Liver (tissue), 3 donors: ENCODE measurements around the gene SSPN.

Source experiments
- EGR1 ChIP-seq, 2 donors: IDR thresholded peaks; 2 replicates each; pipeline ENCODE4 v1.6.1; 2016 to 2018; ENCODE audit warnings: antibody characterized with exemption in 2 of 2, low read depth in 2 of 2
- FOXA1 ChIP-seq: IDR thresholded peaks from 2 replicates; pipeline ENCODE4 v1.6.1; 2016; ENCODE audit warnings: antibody characterized with exemption
- GABPA ChIP-seq, 2 donors: IDR thresholded peaks in 1 of 2; conservative IDR thresholded peaks in 1 of 2; 2 replicates each; pipeline ENCODE4 v1.6.1; 2016; ENCODE audit warnings: antibody characterized with exemption in 2 of 2, mild to moderate bottlenecking in 1 of 2, moderate library complexity in 1 of 2
- JUND ChIP-seq, 2 donors: IDR thresholded peaks; 2 replicates each; pipeline ENCODE4 v1.6.1; 2016; ENCODE audit warnings: antibody characterized with exemption in 2 of 2
- RAD21 ChIP-seq, 2 donors: IDR thresholded peaks; 2 replicates each; pipeline ENCODE4 v1.6.1; 2016; ENCODE audit warnings: antibody characterized with exemption in 2 of 2, mild to moderate bottlenecking in 2 of 2
- RXRA ChIP-seq, 2 donors: IDR thresholded peaks; 2 replicates each; pipeline ENCODE4 v1.6.1; 2017 to 2018; ENCODE audit warnings: antibody characterized with exemption in 2 of 2, mild to moderate bottlenecking in 1 of 2
- SP1 ChIP-seq: IDR thresholded peaks from 2 replicates; pipeline ENCODE4 v1.6.1; 2018; ENCODE audit warnings: antibody characterized with exemption, mild to moderate bottlenecking
- TAF1 ChIP-seq: conservative IDR thresholded peaks from 2 replicates; pipeline ENCODE4 v1.6.1; 2016; ENCODE audit warnings: antibody characterized with exemption, mild to moderate bottlenecking
- YY1 ChIP-seq: IDR thresholded peaks from 2 replicates; pipeline ENCODE4 v1.6.1; 2016; ENCODE audit warnings: antibody characterized with exemption, mild to moderate bottlenecking
- TF ChIP-seq, protein P1 (sequence below): IDR thresholded peaks from 2 replicates; pipeline ENCODE4 v1.6.1; 2016; ENCODE audit warnings: antibody characterized with exemption
- TF ChIP-seq, protein P2 (sequence below): IDR thresholded peaks from 2 replicates; pipeline ENCODE4 v1.6.1; 2016; ENCODE audit warnings: antibody characterized with exemption
- TF ChIP-seq, protein P3 (sequence below): fragments of 150-350 bp; IDR thresholded peaks from 2 replicates; pipeline ENCODE4 v1.5.1; 2017; ENCODE audit warnings: improper control_type of control experiment, low read depth, low read length; ENCODE audit not compliant: missing input control
- TF ChIP-seq, protein P4 (sequence below): IDR thresholded peaks from 2 replicates; pipeline ENCODE4 v1.6.1; 2016; ENCODE audit warnings: antibody characterized with exemption, mild to moderate bottlenecking
- TF ChIP-seq, protein P5 (sequence below): IDR thresholded peaks from 2 replicates; pipeline ENCODE4 v1.6.1; 2016; ENCODE audit warnings: antibody characterized with exemption
- donor health status: healthy.
- donor health status: healthy.

DNA sequence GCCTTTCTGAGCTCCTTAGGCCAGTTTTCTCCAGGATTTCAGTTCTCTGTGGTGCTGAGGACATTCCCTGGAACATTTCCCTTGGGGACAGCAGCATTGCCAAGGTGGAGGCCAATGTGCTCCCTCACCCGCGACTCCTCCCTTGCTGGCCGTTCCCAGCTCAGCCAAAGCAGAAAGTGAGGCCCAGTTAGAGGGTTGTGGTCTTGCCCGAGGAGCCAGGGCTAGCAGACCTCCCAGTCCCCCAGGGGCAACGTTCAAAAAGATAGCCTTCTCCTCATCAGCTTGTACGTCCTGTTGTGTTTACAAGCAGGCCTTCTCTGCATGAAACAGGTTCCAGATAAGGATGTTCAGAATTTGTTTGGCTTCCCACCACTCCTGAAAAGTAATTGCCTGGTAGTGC lies 78.4 kb downstream of the SSPN start:
- TF ChIP-seq, protein P1, sequence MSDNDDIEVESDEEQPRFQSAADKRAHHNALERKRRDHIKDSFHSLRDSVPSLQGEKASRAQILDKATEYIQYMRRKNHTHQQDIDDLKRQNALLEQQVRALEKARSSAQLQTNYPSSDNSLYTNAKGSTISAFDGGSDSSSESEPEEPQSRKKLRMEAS, result no peak
- TF ChIP-seq, protein P2, sequence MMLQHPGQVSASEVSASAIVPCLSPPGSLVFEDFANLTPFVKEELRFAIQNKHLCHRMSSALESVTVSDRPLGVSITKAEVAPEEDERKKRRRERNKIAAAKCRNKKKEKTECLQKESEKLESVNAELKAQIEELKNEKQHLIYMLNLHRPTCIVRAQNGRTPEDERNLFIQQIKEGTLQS, result no peak
- TF ChIP-seq, protein P3, sequence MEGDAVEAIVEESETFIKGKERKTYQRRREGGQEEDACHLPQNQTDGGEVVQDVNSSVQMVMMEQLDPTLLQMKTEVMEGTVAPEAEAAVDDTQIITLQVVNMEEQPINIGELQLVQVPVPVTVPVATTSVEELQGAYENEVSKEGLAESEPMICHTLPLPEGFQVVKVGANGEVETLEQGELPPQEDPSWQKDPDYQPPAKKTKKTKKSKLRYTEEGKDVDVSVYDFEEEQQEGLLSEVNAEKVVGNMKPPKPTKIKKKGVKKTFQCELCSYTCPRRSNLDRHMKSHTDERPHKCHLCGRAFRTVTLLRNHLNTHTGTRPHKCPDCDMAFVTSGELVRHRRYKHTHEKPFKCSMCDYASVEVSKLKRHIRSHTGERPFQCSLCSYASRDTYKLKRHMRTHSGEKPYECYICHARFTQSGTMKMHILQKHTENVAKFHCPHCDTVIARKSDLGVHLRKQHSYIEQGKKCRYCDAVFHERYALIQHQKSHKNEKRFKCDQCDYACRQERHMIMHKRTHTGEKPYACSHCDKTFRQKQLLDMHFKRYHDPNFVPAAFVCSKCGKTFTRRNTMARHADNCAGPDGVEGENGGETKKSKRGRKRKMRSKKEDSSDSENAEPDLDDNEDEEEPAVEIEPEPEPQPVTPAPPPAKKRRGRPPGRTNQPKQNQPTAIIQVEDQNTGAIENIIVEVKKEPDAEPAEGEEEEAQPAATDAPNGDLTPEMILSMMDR, result no peak
- TF ChIP-seq EGR1 (IDR thresholded peaks at IDR 0.05; ENCODE audit: low read depth in 2 of 2), result no peak
- TF ChIP-seq GABPA (IDR thresholded peaks at IDR 0.05 in 1 of 2, conservative IDR thresholded peaks at IDR 0.05 in 1 of 2), result no peak
- no peak for TF ChIP-seq RAD21 (IDR thresholded peaks at IDR 0.05)
- TF ChIP-seq TAF1, result no peak
- TF ChIP-seq SP1, result no peak
- TF ChIP-seq, protein P4, sequence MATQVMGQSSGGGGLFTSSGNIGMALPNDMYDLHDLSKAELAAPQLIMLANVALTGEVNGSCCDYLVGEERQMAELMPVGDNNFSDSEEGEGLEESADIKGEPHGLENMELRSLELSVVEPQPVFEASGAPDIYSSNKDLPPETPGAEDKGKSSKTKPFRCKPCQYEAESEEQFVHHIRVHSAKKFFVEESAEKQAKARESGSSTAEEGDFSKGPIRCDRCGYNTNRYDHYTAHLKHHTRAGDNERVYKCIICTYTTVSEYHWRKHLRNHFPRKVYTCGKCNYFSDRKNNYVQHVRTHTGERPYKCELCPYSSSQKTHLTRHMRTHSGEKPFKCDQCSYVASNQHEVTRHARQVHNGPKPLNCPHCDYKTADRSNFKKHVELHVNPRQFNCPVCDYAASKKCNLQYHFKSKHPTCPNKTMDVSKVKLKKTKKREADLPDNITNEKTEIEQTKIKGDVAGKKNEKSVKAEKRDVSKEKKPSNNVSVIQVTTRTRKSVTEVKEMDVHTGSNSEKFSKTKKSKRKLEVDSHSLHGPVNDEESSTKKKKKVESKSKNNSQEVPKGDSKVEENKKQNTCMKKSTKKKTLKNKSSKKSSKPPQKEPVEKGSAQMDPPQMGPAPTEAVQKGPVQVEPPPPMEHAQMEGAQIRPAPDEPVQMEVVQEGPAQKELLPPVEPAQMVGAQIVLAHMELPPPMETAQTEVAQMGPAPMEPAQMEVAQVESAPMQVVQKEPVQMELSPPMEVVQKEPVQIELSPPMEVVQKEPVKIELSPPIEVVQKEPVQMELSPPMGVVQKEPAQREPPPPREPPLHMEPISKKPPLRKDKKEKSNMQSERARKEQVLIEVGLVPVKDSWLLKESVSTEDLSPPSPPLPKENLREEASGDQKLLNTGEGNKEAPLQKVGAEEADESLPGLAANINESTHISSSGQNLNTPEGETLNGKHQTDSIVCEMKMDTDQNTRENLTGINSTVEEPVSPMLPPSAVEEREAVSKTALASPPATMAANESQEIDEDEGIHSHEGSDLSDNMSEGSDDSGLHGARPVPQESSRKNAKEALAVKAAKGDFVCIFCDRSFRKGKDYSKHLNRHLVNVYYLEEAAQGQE, result no peak
- TF ChIP-seq RXRA (IDR thresholded peaks at IDR 0.05), result no peak
- TF ChIP-seq, protein P5, sequence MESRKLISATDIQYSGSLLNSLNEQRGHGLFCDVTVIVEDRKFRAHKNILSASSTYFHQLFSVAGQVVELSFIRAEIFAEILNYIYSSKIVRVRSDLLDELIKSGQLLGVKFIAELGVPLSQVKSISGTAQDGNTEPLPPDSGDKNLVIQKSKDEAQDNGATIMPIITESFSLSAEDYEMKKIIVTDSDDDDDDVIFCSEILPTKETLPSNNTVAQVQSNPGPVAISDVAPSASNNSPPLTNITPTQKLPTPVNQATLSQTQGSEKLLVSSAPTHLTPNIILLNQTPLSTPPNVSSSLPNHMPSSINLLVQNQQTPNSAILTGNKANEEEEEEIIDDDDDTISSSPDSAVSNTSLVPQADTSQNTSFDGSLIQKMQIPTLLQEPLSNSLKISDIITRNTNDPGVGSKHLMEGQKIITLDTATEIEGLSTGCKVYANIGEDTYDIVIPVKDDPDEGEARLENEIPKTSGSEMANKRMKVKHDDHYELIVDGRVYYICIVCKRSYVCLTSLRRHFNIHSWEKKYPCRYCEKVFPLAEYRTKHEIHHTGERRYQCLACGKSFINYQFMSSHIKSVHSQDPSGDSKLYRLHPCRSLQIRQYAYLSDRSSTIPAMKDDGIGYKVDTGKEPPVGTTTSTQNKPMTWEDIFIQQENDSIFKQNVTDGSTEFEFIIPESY, result no peak
- no peak for TF ChIP-seq YY1
- no peak for TF ChIP-seq FOXA1
- no peak for TF ChIP-seq JUND (IDR thresholded peaks at IDR 0.05)
